Stimulated activated CD4-positive, alpha-beta T cell treated with anti-CD3 and anti-CD28 coated beads, TNF-alpha, amount 100 ng/mL, for 48 hours (primary cell): ENCODE data around the gene CHRNA7.

Source experiments
- DNase-seq, 3 donors: peaks; one replicate each; pipeline ENCODE4 v3.0.0-alpha.2; 2020; ENCODE audit warnings: low read depth in 3 of 3

The CHRNA7 gene

DNA sequence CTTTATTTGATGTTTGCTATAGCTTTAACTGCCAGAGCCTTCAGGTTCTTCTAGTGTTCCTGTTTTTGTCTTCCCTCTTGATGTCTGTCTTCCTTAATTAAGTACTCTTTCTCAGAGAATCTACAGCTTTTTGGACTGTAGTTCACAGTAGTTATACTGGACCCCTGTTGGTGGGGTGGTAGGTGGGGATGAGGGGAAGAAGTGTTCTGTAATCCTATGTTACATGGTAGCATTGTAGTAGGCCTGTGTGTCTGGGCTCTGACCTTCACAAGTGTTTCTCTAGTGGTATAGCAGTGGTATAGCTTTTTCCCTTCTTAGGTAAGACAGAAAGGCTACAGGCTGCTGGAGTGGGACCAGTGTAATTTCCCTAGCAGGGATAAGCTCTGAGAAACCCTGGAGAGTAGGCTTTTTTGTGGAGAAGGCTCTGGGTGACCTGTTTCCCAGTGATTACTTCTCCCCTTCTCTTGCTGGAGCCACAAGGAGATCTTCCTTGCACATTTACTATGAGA is 59.6 kb downstream of the CHRNA7 start:
- no peak for DNase-seq

DNA sequence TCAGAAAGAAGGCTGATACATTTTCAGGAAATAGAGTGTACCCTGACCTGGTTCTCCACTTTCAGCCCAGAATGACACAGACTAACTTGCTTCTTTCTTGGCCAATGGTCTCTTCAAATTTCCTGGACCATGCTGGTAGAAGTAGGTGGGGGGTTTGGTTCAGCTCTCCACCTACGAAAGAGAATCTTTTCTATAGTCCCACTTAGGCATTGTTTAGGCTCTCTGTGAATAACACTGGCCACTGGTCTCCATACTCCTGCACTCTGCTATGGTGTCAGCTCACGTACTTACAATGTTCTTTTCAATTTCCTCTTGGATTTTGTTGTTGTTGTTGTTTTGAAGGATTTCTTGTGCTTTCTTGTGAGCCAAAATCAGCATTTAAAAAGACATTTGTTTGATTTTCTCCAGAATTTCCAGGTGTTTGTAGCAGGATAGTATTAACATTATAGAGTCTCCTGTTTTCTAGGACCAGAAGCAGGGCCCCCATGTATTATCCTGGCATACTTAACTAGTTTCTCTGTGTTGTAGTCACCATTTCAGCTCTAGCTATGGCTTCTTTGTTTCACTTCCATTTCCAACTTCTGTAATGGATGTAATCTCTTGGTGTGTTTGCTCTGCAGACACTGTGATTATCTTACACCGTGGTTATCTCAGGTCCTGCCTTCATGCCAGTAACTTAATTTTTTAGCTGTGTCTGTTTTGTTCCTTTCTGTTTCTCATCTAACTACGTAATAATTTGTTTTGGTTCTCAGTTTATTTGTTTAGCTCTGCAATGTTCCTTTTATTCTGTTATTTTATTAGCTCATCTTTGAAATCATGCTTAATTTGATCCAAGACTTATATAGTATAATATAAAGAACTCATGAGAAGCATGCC is 61.4 kb downstream of the CHRNA7 start:
- no peak for DNase-seq

DNA sequence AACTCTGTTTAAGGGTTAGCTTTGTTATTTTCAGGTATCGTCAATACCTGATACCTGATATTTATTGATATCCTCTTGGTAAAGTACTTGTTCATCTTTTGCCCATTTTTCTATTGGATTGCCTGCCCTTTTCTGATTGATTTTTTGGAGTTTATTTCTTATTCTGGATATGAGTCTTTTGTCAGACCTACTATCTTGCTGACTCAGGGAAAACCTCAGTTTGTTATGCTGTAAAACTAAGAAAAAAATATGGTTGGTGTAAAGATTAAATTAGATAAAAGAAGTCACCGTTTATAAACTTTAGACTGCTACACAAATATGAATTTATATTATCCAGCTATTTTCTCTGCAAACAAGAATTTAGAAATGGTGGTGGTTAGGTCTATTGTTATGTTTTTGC is 65.9 kb downstream of the CHRNA7 start:
- no peak for DNase-seq

DNA sequence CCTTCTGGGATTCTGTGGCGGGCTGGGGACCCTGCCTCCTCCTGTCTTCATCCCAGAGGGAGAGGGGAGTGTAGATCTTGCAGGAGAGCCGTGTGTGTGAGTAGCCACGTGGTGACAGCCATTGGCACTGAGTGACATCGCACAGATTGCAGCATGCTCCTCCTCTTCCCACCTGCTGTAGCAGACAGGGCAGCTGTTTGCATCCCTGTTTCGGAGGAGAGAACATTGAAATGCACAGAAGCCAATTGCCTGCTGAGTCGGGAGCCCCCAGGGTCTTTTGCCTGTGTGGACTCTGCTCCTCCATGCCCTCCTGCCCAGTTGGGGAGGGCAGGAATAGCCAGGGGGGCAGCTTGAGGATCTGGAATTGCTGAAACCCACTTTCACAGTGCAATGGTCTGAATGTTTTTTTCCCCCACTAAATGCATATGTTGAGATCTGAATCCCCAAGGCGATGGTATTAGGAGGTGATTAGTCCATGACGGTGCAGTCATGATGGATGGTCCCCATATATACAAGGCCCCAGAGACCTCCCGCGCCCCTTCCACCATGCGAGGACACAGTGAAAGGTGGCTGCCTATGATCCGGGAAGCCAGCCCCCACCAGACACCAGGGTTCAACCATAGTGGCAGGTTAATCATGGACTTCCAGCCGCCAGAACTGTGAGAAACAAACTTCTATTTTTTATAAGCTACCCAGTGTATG is 66.8 kb downstream of the CHRNA7 start:
- DNase-seq = no peak

DNA sequence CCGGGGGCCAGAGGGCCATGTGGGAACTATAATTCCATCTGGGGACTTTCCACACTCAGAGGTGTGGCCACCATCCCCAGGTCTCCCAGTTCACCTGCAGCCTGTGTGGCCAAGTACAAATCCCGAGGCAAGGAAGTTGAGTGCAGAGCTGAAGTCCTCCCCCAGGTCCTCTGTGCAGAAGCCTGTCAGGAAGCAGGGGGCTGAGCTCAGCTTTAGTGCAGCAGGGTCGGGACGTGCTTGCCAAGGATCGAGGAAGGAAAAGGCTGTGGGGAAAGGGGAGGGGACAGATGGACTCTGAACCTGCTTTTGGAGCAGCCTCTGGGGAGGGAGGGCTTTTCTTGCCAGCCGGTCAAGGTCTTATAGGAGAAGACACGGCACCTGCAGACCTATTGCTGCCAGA is 67.7 kb downstream of the CHRNA7 start:
- DNase-seq = no peak

DNA sequence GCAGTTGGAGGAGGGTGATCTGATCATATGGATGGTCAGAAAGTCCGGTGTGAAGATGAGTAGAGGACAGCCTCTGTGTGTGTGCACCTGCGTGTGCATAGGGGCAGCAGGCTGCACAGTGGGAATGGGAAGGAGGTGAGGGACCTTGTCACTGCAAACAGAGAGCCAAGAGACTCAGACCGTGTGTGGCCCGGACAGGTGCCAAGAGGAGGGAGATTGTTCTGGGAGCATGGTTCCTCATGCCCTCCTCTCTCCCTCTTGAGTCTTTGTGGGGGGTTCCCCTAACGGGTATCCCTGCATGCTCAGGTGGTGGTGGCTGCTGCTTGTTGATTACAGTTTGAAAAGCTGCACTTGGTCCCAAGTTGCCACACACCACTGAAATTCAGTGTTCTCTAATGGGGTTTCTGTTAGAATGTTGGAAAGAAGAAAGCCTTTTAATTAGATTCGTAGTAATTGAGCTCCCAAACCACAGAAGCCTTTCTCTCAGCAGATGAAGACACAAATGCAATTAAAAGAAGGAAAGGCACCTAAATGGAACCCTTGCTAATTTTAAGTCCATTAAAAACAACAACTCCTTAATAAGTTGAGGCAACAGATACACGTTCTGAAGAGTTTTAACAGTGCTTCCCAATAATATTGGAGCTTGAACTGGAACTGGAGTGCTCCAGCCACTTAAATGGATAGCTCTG is 68.9 kb downstream of the CHRNA7 start:
- DNase-seq = no peak

DNA sequence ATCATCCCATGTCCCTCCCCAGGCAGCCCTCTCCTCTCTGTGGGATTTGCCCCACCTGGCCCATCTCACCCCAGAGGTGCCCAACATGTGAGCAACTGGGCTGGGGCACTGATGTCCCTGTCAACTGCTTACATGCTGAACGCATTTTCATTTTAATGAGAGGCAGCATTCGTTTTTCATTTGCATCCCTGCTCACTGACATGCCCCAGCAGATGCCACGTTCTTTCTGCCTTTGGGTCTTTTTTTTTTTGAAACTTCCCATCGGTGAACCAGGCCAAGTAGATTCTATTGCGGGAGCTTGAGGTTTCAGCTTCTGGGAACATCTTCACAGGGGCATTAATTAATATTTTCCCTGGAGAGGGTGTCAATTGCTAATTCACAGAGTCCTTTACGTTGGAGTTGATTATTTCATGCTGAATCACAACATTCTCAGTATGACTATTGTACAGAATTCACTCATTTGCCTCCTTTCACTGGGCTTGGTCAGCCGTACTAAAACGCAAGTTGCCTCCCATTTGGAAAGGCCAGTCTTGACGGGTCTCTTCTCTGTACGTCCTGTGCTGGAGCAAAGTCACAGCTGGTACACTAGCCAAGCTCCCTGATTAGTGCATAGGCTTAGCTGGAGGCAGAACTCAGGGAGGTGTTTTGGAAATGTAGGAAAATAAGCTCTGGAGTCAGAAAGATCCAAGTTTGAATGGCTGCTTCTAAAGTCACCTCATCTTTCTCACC is 69.8 kb downstream of the CHRNA7 start:
- DNase-seq = no peak

DNA sequence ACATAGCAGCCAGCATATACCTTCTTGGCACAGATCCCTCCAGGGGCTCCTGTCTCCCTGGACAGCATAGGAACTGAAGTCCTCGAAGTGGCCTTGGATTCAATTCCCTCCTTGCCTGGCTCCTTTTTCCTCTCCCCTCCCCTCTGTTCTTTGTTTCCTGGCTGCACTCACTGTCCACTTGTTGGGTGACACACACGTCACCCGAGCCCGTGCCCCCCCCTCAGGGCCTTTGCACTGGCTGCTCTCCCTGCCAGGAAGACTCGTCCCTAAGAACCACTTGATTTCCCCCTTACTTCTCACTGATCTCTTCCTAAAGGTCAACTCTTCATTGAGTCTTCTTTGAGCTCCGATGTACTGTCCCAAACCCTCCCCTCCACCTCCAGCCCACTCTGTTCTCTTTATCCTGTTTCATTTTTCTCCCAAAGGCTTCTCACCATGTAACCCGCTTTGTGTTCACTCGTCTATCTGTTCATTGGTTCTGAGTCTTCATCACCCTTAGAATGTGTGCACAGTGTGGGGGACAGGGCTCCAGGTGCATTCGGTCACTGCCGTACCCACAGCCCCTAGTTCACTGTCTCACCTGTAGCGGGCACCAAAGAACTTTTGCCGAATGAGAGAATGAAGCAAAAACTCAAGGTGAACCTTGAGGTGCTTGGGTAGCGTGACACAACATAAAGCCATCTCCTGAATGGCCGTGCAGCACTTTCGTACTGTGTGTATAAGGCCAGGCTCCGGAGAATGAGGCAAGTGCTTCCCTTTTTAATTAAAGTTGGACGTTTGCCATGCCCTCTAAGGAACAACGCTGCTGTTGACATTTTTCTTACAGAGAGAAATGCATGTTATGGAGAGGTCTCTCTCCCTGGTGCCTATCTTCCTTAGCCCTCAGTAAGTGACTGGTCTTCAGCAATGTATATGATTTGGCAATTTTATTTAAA is 74.0 kb downstream of the CHRNA7 start:
- DNase-seq = no peak

DNA sequence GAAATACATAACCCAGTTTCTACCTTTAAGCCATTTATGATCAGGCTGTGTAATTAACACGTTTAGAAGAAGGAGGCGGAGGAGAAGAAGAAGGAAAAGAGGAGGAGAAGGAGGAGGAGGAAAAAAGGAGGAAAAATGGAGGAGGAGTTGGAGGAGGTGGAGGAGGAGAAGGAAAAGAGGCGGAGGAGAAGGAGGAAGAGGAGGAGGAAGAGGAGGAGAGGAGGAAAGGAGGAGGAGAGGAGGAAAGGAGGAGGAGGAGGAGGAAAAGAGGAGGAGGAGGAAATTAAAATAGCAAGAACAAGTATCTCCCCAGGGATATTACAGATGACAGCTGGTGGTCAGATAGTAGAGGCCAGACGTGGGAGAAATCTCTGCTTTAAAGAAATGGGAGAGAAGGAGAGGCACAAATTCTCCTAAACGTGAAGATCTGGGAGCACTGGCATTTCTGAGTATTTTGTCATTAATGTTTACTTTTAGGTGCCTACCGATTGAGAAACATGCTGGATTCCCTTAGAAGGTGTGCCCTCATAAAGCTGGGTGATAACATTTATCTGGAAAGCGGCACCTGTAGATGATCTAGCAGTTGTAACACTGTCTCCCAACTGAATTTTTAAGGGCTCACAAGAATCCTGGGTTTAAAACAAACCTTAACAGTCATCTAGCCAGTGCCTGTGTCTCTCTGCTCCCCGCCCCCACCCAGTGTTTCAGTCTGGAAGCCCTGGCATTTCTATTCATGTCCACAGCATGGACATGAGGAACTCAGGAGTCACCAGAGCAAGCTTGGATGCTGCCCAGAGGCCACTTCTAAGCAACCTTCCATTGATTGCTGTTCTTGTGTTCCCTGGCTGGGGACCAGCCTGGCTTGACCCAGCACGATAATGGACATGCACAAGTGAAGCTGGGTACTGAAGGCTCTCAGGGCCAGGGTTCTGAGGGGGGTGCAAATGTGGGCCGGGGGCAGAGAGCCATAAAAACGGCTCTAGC is 75.2 kb downstream of the CHRNA7 start:
- no peak for DNase-seq

DNA sequence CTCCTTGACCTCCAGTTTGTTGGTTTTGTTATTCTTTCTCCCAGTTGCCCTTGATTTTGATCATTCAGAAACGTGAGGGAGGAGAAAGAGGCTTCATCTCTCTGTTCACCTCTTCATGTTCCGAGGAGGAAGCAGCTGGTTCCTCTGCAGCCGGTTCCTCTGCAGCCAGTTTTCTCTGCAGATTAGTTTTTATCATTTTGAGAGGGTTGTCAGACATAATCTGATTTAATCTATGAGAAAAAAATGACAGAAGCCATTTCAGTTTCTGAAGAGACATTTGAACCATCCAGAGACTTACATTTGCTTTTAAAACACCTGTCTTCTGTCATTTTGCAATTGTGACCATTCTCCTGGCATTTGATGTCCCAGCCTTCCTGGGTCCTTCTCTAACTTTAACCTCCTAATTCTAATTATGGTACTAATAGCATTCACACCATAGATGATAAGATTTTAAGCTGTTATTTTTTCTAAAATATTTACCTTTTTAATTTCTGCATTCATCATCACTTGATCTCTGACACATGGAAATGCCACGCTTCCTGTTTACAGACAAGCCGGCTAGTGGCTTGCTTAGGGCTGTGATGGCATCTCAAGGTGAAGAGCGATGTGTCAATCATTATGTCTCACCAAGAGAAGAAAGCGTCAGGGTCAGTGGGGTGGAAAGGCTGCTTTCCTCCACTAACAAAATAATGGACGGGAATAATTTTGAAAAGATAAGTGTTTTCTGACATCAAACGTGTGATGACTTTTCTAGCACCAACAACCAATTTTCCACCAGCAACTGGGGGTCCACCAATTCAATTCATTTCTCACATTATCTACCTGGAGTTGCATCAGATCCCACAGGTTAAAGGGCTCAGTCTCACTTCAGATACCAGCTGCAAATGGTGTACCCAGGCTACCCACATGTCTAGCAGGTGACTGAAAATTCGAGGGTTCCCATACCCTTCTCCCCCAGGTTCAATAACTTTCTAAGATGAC is 76.4 kb downstream of the CHRNA7 start:
- no peak for DNase-seq

DNA sequence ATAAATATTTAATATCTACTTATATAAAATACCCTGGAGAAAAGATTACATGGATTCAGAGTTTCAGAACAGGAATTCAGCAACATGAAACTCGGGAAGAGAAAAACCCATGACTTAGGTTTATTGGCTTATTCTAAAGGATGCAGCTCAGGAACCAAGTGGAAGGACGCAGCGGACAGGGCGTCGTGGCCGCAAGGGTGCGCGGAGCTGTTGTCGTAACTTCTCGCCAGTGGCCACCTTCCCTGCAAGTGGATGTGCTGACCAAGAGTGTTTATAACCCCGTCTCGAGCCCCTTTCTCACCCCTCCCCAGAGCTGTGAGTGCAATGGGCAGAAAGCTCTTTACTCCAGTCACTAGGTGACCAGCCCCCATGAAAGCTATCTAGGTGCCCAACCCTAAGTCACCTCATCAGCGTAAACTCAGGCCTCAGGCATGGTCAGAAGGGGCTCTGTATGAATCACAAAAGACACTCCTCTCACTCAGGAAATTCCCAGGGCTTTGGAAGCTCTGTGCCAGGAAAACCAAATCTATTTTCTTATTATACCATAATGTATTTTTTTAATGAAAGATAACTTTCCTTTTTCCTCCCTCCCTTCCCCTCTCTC is 77.3 kb downstream of the CHRNA7 start:
- no peak for DNase-seq

DNA sequence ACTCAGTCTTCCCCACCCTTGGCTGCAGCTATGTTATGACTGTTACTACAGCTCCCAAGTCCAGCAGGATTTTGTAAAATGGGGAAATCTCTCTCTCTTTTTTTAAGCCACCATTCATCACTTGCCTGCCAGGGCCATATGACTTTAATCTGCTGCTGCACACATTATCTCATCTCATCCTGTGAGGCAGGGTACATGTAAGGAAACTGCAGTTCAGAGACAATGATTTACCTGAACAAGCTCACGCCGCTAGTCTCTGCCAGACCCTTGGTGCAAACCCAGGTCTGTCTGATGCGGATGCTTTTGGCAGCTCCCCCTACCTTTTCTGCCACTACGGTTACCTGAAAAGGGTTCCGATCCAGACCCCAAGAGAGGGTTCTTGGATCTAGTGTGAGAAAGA is 78.3 kb downstream of the CHRNA7 start:
- DNase-seq = no peak

DNA sequence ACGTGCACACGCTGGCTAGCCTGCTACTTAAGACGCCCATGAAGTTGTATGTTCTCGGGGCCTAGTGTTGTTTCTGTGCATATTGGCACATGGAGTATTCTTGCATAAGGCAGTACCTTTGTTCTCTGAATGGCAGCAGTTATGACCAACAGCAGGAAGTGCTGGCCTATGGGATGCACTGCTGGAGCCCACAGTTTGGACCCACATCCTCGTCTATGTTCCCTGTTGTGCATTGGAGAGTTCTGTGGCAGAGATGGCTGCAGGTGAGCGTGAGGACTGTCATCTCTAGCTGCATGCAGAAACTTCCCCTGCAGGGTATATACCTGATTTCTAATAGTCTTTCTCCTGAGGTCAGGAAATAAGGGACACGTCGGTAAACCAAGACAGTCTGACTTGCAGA is 81.8 kb downstream of the CHRNA7 start:
- no peak for DNase-seq

DNA sequence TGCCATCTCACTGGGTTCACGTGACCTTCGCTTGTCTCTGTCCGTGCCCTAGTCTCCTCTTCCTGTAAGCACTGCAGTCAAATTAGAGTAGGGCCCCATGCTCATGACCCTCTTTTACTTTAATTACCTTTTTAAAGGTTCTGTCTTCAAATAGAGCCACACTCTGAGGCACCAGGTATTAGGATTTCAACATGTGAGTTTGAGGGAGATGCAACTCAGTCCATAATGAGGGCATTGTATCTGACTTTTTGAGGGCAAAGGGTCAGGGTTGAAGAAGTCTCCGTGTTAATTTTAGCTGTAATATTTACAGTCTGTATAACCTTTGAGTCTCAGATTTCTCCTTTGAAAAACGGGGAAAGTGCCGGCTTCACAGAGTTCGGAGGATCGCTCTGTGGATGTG is 82.9 kb downstream of the CHRNA7 start:
- no peak for DNase-seq

DNA sequence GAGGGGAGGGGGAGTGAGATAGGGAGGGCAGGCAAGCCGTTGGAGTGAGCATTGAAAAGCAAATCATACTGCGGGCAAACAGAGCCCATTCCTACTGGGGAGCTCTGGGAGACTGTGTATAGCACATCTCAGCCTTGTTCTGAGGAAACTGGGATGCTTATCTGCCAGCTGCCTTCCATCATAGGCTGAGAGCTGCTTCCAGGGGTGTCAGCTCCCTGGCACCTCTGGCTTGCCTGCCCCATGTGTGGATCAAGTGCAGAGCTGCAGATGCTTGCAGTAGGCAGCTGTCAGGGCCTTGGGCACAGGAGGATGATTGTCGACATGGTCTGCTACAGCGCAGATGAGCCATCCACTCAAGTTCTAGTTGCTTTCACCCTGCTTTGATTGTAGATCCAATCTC is 86.8 kb downstream of the CHRNA7 start:
- no peak for DNase-seq

DNA sequence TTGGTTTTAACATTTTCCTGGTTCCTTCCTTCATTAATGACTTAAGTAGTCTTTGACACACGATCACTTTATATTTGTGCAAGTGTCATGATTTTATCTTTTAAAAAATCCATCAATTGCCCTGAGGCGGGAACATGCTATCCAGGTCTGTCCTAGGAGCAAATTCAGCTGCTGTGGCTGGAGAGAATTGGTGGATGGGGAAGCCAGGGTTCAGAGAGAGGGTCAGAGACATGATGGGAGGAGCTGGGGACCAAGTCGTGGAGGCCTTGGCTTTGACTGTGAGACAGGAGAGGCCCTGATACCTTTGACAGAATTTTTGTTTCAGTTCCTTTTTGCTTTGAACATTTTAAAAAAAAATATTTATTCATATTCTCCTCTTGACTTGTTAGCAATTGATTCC is 89.0 kb downstream of the CHRNA7 start:
- no peak for DNase-seq

DNA sequence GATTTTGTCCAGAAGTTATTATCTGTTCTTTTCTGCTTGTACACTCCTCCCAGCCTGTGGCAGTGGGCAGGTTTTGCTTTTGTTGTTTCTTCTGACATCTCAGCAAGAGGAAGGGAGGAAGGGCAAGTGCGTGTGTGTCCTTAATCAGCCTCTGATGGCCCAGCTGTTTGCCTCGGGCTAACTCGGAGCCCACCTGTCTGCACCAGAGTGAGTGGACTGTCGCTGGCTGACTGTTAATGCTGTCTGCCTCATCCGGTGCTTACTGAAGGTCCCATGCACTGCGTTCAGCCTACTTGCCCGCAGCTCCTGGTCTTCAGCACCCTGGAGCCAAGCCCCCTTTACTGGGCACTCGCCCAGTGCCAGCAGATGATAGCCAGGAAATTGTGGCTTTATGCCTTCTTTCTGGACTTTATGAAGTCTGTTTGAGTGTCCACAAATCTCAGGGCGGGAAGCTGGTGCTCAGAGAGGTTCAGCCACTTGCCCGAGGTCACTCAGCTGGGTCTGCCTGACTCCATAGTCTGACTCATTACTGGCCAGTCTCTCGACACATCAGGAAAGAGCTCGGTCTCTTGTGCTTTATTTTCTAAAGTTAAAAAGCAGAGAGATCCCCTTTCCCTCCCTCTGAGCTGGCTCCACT is 89.5 kb downstream of the CHRNA7 start:
- no peak for DNase-seq
